ENCODE data around the gene MTARC2.

Gene MTARC2

GRCh38 chr1:220827445-220828178 lies 79.5 kb downstream of the MTARC2 start:
- peak; percentile 66 for DNase-seq (ENCODE audit: low read depth, low spot score)

- no peak for DNase-seq (ENCODE audit: low read depth, low spot score)
These were observed 80.0 kb downstream of the MTARC2 start for GRCh38 chr1:220828179-220828490.

- DNase-seq (ENCODE audit: low read depth, low spot score), result peak; percentile 43
These were observed 80.9 kb downstream of the MTARC2 start for GRCh38 chr1:220828950-220829586.

DNA sequence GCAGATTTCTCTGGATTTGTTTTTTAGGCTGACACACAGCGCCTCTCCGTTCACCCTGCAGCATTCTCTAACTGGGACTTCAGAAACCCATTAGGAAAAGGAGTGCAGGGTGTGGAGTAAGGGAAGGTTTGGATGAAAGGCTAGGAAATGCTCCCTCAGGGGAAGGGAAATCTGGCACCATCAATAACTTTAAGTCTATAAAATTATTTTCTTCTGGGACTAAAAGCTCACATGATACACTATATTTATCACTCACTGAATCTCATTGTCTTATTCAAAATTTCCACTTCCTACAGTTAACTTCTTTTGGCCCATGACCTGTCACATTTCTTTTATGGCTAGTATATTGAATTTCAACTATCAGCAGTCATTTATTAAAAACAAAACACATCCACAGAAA lies 85.3 kb downstream of the MTARC2 start:
- no peak for DNase-seq (ENCODE audit: low read depth, low spot score)

All from ELF-1 (cell line).